Measurements from ENCODE around the gene VPREB3.

Gene VPREB3

DNA sequence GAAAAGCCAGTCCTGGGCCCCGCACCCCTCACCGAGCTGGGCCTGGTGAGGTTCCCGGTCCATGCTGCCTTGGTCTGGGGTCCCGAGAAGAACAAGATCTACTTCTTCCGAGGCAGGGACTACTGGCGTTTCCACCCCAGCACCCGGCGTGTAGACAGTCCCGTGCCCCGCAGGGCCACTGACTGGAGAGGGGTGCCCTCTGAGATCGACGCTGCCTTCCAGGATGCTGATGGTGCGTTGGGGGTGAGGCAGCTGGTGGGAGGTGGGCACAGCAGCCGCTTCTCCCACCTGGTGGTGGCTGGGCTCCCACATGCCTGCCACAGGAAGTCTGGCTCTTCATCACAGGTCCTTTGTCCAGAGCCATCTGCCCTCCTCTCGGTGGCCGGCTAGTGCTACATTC lies 28.0 kb upstream of the VPREB3 start:
- no peak for DNase-seq

DNA sequence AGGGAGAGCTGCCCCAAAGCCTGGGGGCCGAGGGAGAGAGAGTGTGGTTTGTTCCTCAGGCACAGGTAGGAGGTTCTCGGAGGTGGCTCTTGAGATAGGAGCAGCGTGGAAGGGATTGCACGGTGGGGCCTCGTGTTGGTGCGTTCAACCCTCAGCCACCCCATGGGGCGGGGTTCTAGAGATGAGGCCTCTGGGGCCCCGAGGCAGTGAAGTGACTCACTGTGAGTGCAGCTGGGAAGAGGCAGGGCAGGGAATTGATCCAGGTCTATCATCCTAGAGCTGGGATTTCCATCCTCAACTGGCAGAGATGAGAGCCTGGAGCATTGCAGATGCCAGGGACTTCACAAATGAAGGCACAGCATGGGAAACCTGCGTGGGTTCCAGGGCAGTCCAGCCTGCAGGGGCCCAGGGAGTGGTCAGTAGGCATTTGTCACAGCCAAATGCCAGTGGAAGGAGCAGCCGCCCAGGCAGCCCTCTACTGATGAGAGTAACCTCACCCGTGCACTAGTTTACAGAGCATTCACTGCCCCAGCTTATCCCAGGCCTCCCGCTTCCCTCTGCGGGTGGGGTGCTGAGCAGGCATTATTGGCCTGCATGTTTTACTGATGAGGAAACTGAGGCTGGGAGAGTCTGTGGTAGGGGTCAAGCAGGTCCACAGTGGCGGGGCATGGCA lies 27.4 kb upstream of the VPREB3 start:
- no peak for DNase-seq

DNA sequence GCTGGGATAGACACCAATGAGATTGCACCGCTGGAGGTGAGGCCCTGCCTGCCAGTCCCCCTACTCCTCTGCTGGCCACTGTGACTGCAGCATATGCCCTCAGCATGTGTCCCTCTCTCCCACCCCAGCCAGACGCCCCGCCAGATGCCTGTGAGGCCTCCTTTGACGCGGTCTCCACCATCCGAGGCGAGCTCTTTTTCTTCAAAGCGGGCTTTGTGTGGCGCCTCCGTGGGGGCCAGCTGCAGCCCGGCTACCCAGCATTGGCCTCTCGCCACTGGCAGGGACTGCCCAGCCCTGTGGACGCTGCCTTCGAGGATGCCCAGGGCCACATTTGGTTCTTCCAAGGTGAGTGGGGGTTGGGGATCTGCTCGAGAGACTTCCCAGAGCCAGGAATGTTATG lies 26.8 kb upstream of the VPREB3 start:
- DNase-seq: no peak

DNA sequence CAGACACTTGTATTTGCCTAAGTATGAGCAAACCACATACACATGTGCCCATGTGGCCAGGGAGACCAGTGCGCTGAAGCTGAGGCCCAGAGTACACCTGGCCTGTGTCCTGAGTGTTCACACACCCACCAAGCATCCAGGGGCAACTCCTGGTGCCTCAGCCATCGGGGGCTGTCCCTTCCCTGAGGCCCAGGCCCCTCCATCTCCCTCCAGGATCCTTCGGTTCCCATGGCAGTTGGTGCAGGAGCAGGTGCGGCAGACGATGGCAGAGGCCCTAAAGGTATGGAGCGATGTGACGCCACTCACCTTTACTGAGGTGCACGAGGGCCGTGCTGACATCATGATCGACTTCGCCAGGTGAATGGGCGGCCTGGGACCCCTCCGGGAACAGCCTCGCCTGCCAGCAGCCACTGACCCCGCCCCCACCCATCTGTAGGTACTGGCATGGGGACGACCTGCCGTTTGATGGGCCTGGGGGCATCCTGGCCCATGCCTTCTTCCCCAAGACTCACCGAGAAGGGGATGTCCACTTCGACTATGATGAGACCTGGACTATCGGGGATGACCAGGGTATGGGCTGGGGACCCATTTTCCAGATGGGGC lies 26.0 kb upstream of the VPREB3 start:
- DNase-seq: no peak

DNA sequence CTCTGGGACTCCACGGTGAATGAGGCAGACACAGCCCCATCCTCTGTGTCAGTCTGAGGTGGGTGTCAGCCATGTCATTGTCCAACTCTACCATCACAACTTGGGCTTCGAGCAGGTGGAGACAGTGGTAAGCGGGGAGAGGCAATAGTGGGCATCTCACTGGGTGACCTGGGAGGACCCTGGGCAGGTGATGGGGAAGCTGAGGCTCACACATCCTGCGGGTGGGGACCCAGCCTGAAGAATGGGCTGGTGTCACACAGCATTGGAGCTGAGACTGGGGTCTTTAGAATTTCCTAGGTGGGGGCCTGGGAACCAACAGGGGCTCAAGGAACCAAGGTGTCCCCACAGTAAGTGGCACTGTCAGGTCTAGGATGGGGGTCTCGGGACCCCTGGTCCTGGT lies 25.5 kb upstream of the VPREB3 start:
- DNase-seq: no peak

DNA sequence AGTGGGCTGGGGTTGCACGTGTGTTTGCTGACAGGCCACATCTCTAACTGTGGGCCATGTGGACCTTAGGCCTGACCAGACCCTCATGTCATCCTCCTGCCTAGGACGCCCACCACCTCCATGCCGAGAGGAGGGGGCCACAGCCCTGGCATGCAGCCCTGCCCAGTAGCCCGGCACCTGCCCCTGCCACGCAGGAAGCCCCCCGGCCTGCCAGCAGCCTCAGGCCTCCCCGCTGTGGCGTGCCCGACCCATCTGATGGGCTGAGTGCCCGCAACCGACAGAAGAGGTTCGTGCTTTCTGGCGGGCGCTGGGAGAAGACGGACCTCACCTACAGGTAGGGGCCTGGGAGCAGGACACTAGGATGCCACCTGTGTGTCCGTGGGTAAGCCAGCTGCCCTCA lies 24.9 kb upstream of the VPREB3 start:
- no peak for DNase-seq

DNA sequence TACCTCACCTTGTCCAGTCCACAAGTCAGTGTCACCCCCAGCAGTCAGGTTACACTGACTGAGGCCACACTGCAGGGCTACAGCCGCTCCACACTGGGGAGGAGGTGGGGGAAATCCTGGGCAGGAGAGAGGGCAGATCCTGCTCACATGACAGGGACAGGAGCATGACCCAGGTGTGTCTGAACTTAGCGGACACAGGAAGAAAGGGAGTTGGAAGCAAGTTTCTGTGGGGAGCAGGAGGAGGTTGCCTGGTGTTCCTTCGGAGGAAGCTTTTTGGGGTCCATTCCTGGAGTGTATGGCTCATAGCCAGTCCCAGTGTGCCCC lies 24.3 kb upstream of the VPREB3 start:
- DNase-seq: no peak

DNA sequence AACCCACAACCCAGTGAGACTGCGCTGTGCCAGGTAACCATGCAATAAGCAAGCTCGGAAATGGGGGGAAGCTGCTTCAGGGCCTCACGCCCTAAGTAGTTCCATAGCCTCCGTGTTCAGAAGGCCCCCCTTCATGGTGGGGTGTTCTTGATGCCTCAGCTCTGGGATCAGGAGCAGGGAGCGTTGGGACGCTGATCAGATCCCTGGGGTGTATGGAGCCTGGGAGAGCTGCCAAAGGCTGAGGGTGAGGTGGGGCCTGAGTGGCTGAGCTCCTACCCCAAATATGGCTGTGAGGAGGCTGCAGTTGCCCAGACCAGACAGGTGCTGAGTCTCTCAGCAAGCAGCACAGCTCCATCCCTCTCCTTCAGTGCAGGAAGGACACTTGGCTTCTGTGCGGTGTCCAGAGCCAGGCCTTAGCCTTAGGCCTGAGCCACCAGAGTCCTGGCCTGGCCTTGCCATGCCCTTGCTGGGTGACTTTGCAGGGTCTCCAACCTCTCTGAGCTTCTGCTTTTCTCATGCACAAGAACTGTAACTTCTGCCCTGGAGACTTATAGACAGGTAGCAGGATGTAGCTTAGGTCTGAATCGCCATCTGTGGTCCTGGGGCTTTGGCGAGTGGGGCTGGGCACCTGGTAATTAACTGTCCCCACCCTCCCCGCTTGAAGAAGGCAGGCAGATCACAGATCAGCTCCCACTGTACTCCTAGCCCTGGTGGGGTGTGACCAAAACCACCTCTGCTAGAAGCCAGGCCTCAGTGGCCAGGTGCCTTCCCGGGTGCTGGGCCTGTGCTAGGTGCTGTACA lies 23.8 kb upstream of the VPREB3 start:
- peak in 1 of 2 experiments; percentile 37 for DNase-seq

DNA sequence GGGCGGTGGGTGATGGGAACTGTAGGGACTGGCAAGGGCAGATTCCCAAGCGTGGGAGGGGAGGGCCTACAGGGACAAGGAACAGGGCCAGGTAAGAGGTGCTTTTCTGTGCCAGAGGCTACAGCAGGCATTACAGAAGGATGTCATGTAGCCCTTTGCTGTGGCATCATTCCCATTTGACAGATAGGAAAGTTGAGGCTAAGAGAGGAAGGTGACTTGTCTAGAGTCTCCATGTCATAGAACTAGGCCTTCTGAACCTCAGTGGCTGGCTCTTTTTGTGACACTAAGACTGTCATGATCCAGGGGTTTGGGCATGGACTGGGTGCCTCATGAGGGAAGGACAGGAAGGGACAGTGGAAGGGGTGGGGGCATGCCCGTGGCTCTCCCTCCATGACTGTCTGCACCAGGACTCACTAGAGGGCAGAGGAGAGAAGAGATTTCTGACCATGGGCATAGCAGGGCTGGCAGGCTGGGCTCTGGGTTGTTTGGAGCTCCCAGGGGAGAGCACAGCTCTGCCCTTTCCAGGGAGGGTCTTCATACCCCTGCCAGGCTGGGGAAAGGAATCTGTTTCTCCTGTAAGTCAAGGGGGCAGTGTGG lies 21.7 kb upstream of the VPREB3 start:
- no peak for DNase-seq

DNA sequence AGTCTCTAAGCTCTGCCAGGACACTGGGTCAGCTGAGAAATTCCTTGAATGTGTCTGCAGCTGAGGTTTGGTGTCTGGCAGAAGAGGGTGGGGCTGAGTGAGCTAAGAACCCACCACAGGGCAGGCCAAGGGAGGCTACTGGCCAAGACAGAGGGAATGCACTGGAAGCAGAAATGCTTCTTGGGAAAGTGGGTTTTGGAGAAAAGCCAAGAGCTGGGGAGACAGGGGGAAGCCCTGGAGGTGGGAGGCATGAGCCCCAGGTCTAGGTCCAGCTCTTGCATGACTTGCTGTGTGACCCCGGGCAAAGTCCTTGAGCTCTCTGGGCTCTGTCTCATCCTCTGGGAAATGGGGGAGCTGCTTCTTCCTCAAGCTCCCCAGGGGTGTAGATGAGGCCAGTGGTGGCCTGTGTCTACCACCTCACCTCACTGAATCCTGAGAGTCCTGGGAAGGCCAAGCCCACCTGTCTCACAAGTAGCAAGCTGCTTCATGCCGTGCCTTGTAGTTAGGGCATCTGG lies 20.8 kb upstream of the VPREB3 start:
- no peak for DNase-seq

DNA sequence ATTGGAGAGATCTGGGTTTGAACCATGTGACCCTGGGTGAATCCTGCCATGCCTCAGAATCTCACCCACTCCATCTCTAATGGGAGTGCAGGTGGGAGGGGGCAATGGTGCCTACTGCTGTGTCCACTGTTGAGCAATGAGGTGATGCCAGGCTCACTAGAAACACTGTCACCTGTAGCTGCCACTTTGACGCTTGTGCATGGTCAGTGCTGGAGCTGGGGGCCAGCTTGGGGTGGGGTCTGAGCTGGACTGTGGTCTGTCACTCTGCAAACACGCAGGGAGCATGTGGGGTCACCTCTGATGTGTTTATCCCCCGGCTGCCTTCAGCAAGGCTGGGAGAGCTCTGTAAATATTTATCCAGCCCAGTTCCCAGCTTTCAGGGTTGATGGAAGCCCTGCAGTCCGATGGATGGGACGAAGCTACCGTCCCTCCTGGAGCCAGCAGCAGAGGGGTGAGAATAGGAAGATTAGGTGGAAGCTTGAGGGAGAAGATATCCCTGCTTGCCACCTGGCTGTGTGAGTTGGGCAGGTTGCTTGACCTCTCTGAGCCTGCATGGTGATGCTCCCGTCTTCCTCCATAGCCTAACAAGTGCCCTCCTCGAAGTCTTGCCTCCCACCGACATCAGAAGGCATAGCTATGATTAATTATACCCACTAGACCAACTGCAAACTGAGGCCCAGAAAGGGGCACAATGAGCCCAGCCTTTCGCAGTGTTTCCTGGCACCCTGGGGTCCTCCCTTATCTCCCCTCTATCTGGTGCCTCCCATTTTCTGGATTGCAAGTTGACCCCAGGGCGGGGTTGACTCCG lies 20.1 kb upstream of the VPREB3 start:
- DNase-seq: no peak

DNA sequence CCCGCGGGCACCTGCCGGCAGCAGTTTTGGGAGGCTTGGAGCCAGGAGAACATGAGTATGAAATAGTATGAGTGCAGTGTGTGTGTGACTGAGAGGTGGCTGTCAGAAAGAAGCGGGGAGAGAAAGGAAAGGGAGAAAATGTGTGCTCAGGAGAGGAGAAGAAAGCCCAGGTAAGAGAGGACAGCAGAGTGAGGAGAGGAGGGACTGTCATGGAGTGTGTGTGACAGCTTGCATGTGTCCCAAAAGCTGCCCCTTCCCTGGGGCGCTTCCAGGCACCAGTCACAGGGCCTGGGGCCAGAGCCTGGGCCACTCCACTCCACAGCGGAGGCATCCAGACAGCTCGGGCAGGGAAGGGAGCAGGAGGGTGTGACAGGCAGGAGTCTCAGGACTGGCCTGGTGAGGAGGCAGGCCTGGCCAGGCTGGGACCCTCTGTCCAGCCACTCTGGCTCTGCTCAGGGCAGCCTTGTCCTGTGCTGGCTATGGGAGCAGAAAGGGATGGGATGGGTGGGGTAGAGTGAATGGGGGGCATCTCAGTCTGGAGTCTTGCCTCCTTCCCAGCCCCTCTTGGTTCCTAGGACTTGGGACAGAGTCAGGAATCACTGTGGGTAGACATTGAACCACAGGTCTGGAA lies 19.4 kb upstream of the VPREB3 start:
- DNase-seq: no peak

DNA sequence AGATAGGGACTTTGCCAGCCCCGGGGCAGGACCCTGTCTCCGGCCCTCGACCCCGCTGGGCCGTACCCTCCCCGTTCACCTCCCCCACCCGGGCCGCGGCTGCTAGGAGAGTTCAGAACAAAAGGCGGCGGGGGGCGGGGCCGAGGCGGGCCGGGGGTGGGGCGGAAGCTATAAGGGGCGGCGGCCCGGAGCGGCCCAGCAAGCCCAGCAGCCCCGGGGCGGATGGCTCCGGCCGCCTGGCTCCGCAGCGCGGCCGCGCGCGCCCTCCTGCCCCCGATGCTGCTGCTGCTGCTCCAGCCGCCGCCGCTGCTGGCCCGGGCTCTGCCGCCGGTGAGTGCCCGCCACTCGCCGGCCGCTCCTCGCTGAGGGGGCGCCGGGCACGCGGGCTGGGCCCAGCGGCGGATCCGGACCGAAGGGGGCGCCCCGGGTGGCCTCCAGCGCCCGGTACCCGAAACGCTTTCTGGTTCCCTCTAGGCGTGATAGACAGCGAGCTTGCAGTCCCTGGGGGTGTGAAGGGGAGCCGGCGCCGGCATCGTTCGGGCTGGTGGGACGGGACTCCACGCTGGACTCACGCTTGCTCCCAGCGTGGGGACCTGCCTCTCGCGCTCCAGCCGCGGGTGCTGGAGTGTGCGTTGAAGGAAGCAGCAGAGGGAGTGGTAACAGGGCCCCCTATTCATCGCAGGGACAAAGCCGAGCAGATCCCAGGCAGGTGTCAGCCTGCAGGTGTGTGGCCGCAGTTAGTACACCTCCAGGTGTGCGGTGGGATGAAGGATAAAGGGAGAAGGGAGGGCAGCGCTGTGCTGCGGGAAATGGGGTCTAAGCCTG lies 18.6 kb upstream of the VPREB3 start, which contains the start of gene MMP11:
Gene MMP11 (plus strand): TSS at position 201 of the 825 bp plus-strand sequence. CDS start 22 bp downstream, at position 223.
- peak; percentile 29 to 51 for DNase-seq

DNA sequence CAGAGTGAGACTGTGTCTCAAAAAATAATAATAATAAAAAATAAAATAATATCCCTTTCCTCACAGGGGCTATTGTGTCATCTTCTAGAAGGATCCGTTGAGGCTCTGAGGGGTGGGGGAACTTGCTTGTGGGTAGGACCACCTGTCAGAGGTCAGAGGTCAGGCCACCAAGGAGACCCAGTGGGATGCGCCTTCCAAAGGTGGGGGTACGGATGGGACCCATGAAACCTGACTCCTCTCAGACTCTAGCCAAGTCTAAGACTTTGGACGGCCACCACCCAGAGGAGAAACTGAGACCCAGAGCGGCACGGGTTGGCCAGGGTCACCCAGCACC lies 18.1 kb upstream of the VPREB3 start:
- no peak for DNase-seq

DNA sequence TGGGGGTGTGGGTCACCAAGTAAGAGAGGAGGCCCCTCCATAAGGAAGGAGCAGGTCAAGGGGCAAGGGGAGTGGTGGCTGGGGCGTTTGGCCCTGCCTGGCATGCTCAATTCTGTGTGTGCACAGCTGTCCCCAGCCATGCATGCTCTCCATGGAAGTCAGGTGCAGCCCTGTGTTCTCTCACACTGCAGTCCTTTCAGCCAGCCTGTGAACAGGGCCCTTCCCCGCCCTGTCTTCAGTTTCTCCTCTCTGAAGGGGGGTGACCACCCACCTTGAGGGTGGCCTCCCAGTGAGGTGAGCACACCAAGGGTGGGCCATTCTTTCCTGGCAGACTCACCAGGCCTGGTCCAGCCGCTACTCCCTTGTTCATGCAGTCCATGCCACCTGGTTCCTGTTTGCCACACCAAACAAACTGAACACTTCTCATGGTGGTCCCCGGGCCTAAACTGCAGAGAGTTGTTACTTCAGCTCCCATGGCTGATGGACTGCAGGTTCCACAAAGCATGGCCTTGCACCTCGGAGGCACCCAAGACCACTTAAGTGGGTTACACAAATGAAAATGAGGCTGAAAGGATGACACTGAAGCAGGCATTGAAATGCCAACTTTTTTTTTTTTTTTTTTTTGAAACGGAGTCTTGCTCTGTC lies 15.2 kb upstream of the VPREB3 start:
- DNase-seq: peak in 1 of 2 experiments; percentile 18

DNA sequence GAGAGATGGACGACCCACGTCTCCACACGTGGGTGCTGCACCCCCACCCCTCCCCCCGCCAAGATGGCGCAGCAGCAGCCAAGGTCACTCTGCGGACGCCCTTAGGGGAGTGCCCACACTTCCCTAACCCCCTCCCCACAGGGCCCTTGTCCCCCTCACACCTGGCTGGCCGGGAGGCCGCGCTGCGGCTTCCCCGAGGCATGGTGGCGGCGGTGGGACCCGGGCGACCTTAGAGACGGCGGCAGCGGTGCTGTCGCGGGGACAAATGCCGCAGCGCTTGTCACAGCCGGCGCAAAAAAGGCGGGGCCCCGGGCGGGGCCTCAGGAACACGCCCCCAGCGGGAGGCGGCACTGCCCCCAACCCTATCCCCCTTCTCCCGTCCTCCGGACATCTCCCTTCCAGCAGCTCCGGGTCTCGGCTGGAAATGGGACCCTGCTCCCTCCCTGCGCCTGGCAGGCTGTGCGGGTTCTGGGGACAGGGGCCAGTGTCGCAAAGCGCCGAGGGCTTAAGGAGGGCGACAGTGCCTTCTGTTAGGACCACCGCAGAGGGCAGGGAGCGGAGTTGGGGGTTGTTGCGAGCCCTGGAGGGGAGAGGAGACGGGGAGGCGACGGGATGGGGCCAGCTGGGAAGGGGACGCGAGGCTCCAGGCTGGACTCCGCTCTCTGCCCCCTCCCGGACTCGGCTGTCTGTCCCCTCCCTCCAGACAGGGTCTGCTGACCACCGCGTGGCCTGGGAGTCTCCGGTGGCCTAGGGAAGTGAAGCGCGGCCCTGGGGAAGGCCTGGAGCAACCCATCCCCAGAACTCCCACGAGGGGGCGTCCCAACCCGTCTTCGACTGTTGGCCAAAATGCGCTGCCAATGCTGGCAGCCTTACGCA lies 13.7 kb upstream of the VPREB3 start, which contains the start of gene CHCHD10:
Gene CHCHD10 (minus strand): TSS at position 300 of the 876 bp plus-strand sequence. CDS start 98 bp downstream, at position 202.
- DNase-seq: peak; percentile 47 to 60

DNA sequence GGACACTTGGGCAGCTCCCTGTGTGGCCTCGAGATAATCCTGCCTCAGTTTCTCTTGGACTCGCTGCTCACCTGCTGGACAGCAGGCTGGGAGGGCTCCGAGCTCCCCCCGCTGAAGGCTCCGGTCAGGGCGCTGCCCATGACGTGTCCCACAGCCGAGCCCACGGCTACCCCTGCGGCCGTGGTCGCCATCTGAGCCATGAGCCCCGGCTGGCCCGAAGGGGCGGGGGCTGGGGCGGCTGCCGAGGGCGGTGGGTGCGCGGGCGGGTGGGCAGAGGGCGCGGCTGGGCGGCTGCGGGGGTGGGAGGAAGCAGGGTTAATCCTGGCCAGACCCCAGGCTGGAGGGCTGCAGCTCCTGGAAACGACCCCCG lies 13.1 kb upstream of the VPREB3 start:
- no peak for DNase-seq

DNA sequence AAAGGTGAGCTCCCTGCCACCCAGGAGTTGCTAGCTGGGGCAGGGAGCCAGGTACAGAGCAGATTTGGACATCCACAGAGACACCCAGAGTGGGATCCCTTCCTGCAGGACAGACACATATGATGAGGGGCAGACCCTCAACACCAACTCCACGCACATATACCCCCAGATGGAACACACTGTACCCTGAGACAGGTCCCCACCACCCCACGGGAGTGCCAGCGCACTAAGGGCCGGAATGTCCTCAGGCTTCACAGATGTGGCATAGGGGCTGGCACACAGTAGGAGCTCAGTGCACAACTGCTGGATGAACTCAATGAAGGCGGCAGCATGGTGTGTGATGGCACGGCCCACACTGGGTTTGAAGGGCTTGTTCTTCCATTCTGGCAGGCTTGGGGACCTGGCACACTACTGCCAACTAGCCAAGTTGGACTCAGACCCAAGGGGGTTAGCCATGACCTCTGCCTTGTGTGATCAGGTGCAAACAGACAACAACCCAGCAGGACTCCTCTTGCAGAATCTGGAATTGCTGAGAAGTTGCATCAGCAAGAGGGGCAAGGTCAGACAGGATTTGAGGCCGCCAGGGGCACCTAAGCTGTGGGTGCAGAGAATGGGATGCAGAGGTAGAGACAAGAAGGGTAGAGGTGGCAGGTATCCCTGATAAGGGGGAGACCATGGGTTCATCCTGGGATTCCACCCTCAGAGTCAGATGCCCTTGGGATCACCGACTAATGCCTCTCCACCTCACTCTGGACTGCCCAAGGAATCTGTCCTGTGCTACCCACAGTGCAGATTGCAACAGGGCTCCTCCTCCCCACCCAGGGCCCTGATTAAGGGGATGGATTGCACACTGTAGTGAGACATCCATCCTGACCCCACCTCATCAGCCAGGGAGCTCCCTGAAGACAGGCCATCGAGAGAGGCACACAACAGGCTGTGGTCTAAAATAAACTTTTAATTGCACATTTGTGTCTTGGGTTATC lies 11.0 kb upstream of the VPREB3 start:
- no peak for DNase-seq
